Measurements from ENCODE around the gene PRR5L. TPM values are rescaled to one million over a fixed set of nuclear protein-coding genes. Genes with fewer than 3 reads are reported as not detected.

The PRR5L gene
- polyA plus RNA-seq, 3 donors, result 3.5 to 16.0 (median 7.4) TPM

DNA sequence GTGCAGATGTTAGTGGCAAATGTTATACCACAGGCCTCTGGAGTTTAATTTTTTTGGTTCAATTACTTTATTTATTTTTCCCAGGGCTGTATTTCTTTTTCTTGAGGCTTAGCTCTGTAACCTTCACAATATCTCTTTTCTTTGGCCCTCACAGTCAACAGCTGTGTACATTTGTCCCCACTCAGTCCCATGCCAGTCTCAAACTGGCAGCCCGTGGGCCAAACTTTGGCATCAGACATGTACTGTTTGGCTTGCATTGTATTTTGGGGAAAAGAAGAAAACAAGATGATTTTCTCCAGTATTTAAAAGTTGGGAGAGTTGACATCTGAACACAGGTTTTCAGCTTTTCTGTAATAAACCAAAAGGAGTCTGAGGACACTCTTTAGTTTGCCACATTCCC, 87.1 kb downstream of the PRR5L start:
- Histone ChIP-seq H3K27me3 (ENCODE audit: control insufficient read depth in 2 of 2, insufficient read depth in 2 of 2, low read length in 2 of 2) (no peaks in the 10 kb centered on the region), H3K9me3 (replicated peaks in 1 of 2; ENCODE audit: control insufficient read depth in 1 of 2, insufficient read depth in 1 of 2, low read length in 2 of 2) (no peaks in the 10 kb centered on the region), H3K36me3 (replicated peaks in 1 of 2; ENCODE audit: control insufficient read depth in 1 of 2, insufficient read depth in 2 of 2, low read length in 2 of 2) (no peaks in the 10 kb centered on the region), H4K20me1 (ENCODE audit: insufficient read depth, low read length) (no peaks in the 10 kb centered on the region), H3K9ac (ENCODE audit: insufficient read depth, low read length, poor library complexity, severe bottlenecking) (no peak overlapping the region), H3K4me3 (replicated peaks in 1 of 3; ENCODE audit: low read depth in 2 of 3, low read length in 3 of 3) (no peak overlapping the region), H3K4me1 (ENCODE audit: control insufficient read depth in 1 of 2, insufficient read depth in 2 of 2, low read length in 2 of 2) (peaks cover 12 to 29% of the 10 kb centered on the region in 2 donors), H3K4me2 (replicated peaks; ENCODE audit: extremely low read depth, low read length, poor library complexity, severe bottlenecking) (no peak overlapping the region), H3K27ac (ENCODE audit: low read depth in 1 of 2, low read length in 2 of 2) (no peak overlapping the region), H3K79me2 (ENCODE audit: insufficient read depth, low read length) (no peaks in the 10 kb centered on the region), H2AFZ (ENCODE audit: insufficient read depth, low read depth, low read length, poor library complexity, severe bottlenecking) (no peak overlapping the region)
- peaks cover 0 to 10% (median 0%) of the 10 kb centered on the region in 3 donors for H3K27me3 Mint-ChIP-seq (ENCODE audit: low read depth in 3 of 3)
- peaks cover 21 to 29% of the 10 kb centered on the region in 2 donors for H3K36me3 Mint-ChIP-seq
- intact Hi-C loops (cut with micrococcal nuclease), result no loop called here
- peaks cover 42% of the 10 kb centered on the region for H3K4me1 Mint-ChIP-seq
- no CpG with 5 or more reads among the region's 1 CpG for WGBS (ENCODE audit: insufficient coverage)
- TF ChIP-seq, protein P1, sequence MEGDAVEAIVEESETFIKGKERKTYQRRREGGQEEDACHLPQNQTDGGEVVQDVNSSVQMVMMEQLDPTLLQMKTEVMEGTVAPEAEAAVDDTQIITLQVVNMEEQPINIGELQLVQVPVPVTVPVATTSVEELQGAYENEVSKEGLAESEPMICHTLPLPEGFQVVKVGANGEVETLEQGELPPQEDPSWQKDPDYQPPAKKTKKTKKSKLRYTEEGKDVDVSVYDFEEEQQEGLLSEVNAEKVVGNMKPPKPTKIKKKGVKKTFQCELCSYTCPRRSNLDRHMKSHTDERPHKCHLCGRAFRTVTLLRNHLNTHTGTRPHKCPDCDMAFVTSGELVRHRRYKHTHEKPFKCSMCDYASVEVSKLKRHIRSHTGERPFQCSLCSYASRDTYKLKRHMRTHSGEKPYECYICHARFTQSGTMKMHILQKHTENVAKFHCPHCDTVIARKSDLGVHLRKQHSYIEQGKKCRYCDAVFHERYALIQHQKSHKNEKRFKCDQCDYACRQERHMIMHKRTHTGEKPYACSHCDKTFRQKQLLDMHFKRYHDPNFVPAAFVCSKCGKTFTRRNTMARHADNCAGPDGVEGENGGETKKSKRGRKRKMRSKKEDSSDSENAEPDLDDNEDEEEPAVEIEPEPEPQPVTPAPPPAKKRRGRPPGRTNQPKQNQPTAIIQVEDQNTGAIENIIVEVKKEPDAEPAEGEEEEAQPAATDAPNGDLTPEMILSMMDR (IDR thresholded peaks at IDR 0.05), result no peak
- H3K4me3 Mint-ChIP-seq, result no peak overlapping the region
- DNase-seq, result no peak
- no peaks in the 10 kb centered on the region for H3K9me3 Mint-ChIP-seq
- H3K27ac Mint-ChIP-seq, result peak overlapping the region in 1 of 7 donors; percentile 22

DNA sequence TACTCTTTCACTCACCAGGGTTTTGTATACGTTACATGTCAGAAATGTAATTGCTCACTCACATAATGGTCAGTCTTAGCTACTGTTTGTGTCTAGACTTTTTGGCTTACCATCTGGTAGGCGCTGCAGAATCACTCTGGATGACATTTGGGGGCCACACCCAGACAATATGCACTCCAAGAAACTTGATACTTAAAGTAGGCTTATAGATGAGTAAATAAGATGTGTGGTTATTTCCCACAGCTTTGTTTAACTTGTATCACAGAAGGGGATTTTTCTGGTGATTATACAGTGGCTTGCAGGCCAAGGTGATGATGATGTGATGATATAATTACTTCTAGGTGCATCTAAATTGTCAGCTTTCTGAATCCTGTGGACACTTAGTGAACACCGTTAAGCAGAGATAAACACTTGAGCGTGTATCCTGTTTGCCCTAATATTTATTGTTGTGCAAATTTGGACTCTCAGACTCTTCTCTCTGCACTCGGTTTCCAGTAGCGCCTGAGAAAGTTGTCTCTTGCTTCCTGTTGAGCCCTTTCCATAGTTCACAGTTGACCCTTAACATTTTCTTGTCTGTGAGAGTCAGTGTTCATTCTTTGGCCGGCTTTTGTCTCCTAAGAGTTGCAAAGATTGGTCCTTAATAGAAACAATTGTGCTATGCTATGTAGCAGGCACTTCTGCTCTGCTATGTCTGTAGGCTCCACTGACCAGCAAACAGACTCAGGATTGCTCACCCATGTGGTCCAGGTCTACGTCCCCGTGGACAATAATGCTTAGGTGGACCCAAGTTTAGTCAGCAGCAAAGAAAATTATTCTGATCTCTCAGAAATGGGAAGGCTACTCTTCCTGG, 89.3 kb downstream of the PRR5L start:
- TF ChIP-seq, protein P1 (IDR thresholded peaks at IDR 0.05), result no peak
- peaks cover 17 to 32% of the 10 kb centered on the region in 2 donors for H3K4me1 ChIP-seq (ENCODE audit: control insufficient read depth in 1 of 2, insufficient read depth in 2 of 2, low read length in 2 of 2)
- no peaks in the 10 kb centered on the region for H3K79me2 ChIP-seq (ENCODE audit: insufficient read depth, low read length)
- Mint-ChIP-seq H3K27ac (no peak overlapping the region), H3K27me3 (ENCODE audit: low read depth in 3 of 3) (no peaks in the 10 kb centered on the region), H3K9me3 (no peaks in the 10 kb centered on the region), H3K36me3 (peaks cover 18 to 23% of the 10 kb centered on the region in 2 donors), H3K4me1 (peaks cover 40% of the 10 kb centered on the region), H3K4me3 (no peak overlapping the region)
- 89% methylated on average over 8 of the region's 9 CpGs for WGBS (ENCODE audit: insufficient coverage)
- no peak overlapping the region for H3K9ac ChIP-seq (ENCODE audit: insufficient read depth, low read length, poor library complexity, severe bottlenecking)
- no peak overlapping the region for H3K4me2 ChIP-seq (replicated peaks; ENCODE audit: extremely low read depth, low read length, poor library complexity, severe bottlenecking)
- H2AFZ ChIP-seq (ENCODE audit: insufficient read depth, low read depth, low read length, poor library complexity, severe bottlenecking), result no peak overlapping the region
- no peaks in the 10 kb centered on the region for H3K27me3 ChIP-seq (ENCODE audit: control insufficient read depth in 2 of 2, insufficient read depth in 2 of 2, low read length in 2 of 2)
- H3K27ac ChIP-seq (ENCODE audit: low read depth in 1 of 2, low read length in 2 of 2), result no peak overlapping the region
- intact Hi-C loops (cut with micrococcal nuclease), result no loop called here
- no peaks in the 10 kb centered on the region for H3K36me3 ChIP-seq (replicated peaks in 1 of 2; ENCODE audit: control insufficient read depth in 1 of 2, insufficient read depth in 2 of 2, low read length in 2 of 2)
- H3K4me3 ChIP-seq (replicated peaks in 1 of 3; ENCODE audit: low read depth in 2 of 3, low read length in 3 of 3), result no peak overlapping the region
- DNase-seq, result no peak
- no peaks in the 10 kb centered on the region for H3K9me3 ChIP-seq (replicated peaks in 1 of 2; ENCODE audit: control insufficient read depth in 1 of 2, insufficient read depth in 1 of 2, low read length in 2 of 2)
- H4K20me1 ChIP-seq (ENCODE audit: insufficient read depth, low read length), result no peaks in the 10 kb centered on the region

Data from CD14-positive monocyte (primary cell).